ENCODE data around the gene THAP3.
"Not testable (repeated sequence)": the region's sequence is repeated elsewhere in the genome, so short reads cannot be mapped to it uniquely, and the experiment has no call there.

THAP3 gene

DNA sequence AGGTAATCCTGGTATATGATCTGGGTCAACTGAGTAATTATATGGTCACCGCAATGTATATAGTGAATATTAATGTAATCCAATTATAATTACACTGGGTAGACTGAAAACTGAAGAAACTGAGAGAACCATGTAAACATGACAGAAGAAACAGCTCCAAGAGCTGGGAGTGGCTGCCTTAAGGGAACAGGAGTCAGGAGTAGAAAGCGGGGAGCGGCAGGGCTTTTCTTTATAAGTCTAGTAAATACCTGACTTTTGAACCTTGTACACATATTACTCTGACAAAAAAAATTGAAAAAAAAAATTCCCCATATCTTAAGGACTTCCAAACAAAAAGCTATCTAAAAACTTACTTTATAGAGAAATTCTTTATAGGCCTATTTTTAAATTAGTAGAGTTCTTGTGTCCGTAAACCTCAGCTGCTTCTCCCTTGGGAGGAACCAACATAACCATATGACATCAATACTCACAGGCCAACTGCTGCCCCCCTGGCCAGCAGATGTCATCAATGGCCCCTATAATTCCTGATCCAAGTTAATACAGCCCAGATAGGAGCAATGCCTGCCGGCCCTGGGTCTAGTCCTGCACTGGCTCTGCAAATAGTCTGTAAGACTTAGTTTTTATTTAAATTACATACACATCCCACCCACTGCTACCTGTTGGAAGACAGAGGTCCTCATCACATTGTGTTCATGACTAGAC, 33.8 kb downstream of the THAP3 start:
- no peak for DNase-seq
- Histone ChIP-seq H3K36me3 (ENCODE audit: control insufficient read depth in 4 of 4, insufficient read depth in 4 of 4, low read length in 3 of 4) (peaks cover 7 to 44% (median 14%) of the 10 kb centered on the region in 4 experiments), H3K4me3 (ENCODE audit: control insufficient read depth in 1 of 7, extremely low read depth in 1 of 7, insufficient read depth in 4 of 7, low read depth in 2 of 7, low read length in 6 of 7) (no peak overlapping the region), H3K4me1 (ENCODE audit: control extremely low read depth in 1 of 4, control insufficient read depth in 4 of 4, insufficient read depth in 4 of 4, low read length in 3 of 4) (no peaks in the 10 kb centered on the region), H3K9me3 (ENCODE audit: control extremely low read depth in 1 of 5, control insufficient read depth in 4 of 5, insufficient read depth in 2 of 5, low read depth in 1 of 5, low read length in 4 of 5) (no peaks in the 10 kb centered on the region), H3K27me3 (replicated peaks in 2 of 5; ENCODE audit: control insufficient read depth in 4 of 5, insufficient read depth in 5 of 5, low read length in 4 of 5) (no peaks in the 10 kb centered on the region), H3K27ac (ENCODE audit: insufficient read depth in 1 of 2, low read depth in 1 of 2, low read length in 2 of 2, poor library complexity in 1 of 2, severe bottlenecking in 2 of 2) (peak overlapping the region in 1 of 2 experiments; percentile 49)
- ChIA-PET POLR2A (no interaction called here), CTCF (interaction anchor here (2.1 to 2.6 kb wide), 2 partner anchors 12 to 25 kb away, joined by 6 to 12 read pairs; no protein-coding TSS in a partner anchor)
- 100% methylated on average over 1 of the region's 5 CpGs for WGBS (ENCODE audit: insufficient coverage)

DNA sequence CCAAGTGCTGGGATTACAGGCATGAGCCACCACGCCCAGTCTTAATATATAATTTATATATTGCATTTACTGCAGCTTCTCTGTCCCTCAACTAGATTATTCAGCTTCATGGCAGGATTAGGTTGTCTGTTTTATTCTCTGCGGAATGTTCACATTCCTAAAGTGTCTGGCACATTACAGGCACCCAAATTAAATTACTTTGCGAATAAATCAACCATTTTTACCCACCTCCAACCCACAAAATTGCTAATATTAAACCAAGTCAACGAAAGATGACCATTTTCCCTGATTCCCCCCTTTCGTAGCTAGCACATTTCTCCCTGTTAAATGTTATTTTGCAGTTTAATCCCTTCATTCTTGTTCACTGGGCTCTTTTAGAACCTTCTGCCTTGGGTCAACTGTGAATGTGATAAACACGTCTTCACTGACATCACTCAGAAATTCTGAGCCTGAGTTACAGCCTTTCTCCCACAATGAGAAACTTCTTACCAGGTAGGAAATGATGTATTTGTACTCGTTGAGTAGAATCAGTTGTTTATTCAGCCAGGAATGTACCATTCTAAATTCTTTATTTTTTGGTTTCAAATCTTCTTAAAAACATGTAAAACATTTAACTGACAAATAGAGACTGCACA, 35.9 kb downstream of the THAP3 start:
- H3K4me3 ChIP-seq (ENCODE audit: control insufficient read depth in 1 of 7, extremely low read depth in 1 of 7, insufficient read depth in 4 of 7, low read depth in 2 of 7, low read length in 6 of 7): no peak overlapping the region
- peaks cover 0 to 44% (median 18%) of the 10 kb centered on the region in 4 experiments for H3K36me3 ChIP-seq (ENCODE audit: control insufficient read depth in 4 of 4, insufficient read depth in 4 of 4, low read length in 3 of 4)
- no peaks in the 10 kb centered on the region for H3K27me3 ChIP-seq (replicated peaks in 2 of 5; ENCODE audit: control insufficient read depth in 4 of 5, insufficient read depth in 5 of 5, low read length in 4 of 5)
- ChIA-PET CTCF (no interaction called here), POLR2A (no interaction called here)
- H3K4me1 ChIP-seq (ENCODE audit: control extremely low read depth in 1 of 4, control insufficient read depth in 4 of 4, insufficient read depth in 4 of 4, low read length in 3 of 4): no peaks in the 10 kb centered on the region
- H3K9me3 ChIP-seq (ENCODE audit: control extremely low read depth in 1 of 5, control insufficient read depth in 4 of 5, insufficient read depth in 2 of 5, low read depth in 1 of 5, low read length in 4 of 5): no peaks in the 10 kb centered on the region
- no peak overlapping the region for H3K27ac ChIP-seq (ENCODE audit: insufficient read depth in 1 of 2, low read depth in 1 of 2, low read length in 2 of 2, poor library complexity in 1 of 2, severe bottlenecking in 2 of 2)
- no peak for DNase-seq
- 100% methylated on average over 4 of the region's 7 CpGs for WGBS (ENCODE audit: insufficient coverage)

DNA sequence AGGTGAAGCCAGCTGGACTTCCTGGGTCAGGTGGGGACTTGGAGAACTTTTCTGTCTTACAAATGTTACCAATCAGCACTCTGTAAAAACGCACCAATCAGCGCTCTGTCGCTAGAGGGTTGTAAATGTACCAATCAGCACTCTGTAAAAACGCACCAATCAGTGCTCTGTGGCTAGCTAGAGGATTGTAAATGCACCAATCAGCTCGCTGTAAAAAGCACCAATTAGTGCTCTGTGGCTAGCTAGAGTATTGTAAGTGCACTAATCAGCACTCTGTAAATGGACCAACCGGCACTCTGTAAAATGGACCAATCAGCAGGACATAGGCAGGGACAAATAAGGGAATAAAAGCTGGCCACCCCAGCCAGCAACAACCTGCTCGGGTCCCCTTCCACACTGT, 37.8 kb downstream of the THAP3 start:
- H3K27me3 ChIP-seq (replicated peaks in 2 of 5; ENCODE audit: control insufficient read depth in 4 of 5, insufficient read depth in 5 of 5, low read length in 4 of 5); POLR2A ChIA-PET; H3K27ac ChIP-seq (ENCODE audit: insufficient read depth in 1 of 2, low read depth in 1 of 2, low read length in 2 of 2, poor library complexity in 1 of 2, severe bottlenecking in 2 of 2); DNase-seq; H3K4me1 ChIP-seq (ENCODE audit: control extremely low read depth in 1 of 4, control insufficient read depth in 4 of 4, insufficient read depth in 4 of 4, low read length in 3 of 4); H3K9me3 ChIP-seq (ENCODE audit: control extremely low read depth in 1 of 5, control insufficient read depth in 4 of 5, insufficient read depth in 2 of 5, low read depth in 1 of 5, low read length in 4 of 5); H3K4me3 ChIP-seq (ENCODE audit: control insufficient read depth in 1 of 7, extremely low read depth in 1 of 7, insufficient read depth in 4 of 7, low read depth in 2 of 7, low read length in 6 of 7): not testable (repeated sequence)
- CTCF ChIA-PET: interaction anchor here (0.6 to 1.7 kb wide), 2 partner anchors 11 to 28 kb away, joined by 3 to 4 read pairs; no protein-coding TSS in a partner anchor
- peaks cover 3 to 50% (median 27%) of the 10 kb centered on the region in 4 experiments for H3K36me3 ChIP-seq (ENCODE audit: control insufficient read depth in 4 of 4, insufficient read depth in 4 of 4, low read length in 3 of 4)
- WGBS (ENCODE audit: insufficient coverage): 100% methylated on average over 7 of the region's 7 CpGs

DNA sequence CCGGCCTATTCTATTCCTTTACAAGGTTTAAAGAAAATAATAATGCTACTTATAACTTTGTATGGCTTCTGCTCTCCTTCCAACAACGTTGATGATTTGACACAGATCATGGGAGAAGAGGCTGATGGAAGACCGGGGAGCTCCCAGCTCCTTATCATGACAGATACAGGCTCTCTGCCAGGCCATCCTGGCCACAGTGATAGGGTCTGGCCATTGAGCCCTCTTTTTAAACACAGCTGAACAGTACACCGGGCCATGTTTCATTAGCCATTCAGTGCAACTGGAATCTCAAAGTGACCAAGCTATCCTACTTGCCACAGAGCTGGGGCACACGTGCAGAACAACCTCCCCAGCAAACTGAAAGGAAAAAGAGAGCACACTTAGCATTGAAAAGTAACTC, 42.0 kb downstream of the THAP3 start:
- Histone ChIP-seq H3K27me3 (replicated peaks in 2 of 5; ENCODE audit: control insufficient read depth in 4 of 5, insufficient read depth in 5 of 5, low read length in 4 of 5) (no peaks in the 10 kb centered on the region), H3K27ac (ENCODE audit: insufficient read depth in 1 of 2, low read depth in 1 of 2, low read length in 2 of 2, poor library complexity in 1 of 2, severe bottlenecking in 2 of 2) (no peak overlapping the region), H3K4me1 (ENCODE audit: control extremely low read depth in 1 of 4, control insufficient read depth in 4 of 4, insufficient read depth in 4 of 4, low read length in 3 of 4) (no peaks in the 10 kb centered on the region), H3K4me3 (ENCODE audit: control insufficient read depth in 1 of 7, extremely low read depth in 1 of 7, insufficient read depth in 4 of 7, low read depth in 2 of 7, low read length in 6 of 7) (no peak overlapping the region), H3K36me3 (ENCODE audit: control insufficient read depth in 4 of 4, insufficient read depth in 4 of 4, low read length in 3 of 4) (peaks cover 4 to 48% (median 27%) of the 10 kb centered on the region in 4 experiments), H3K9me3 (ENCODE audit: control extremely low read depth in 1 of 5, control insufficient read depth in 4 of 5, insufficient read depth in 2 of 5, low read depth in 1 of 5, low read length in 4 of 5) (no peaks in the 10 kb centered on the region)
- WGBS (ENCODE audit: insufficient coverage): 96% methylated on average over 4 of the region's 5 CpGs
- ChIA-PET POLR2A (no interaction called here), CTCF (no interaction called here)
- no peak for DNase-seq

DNA sequence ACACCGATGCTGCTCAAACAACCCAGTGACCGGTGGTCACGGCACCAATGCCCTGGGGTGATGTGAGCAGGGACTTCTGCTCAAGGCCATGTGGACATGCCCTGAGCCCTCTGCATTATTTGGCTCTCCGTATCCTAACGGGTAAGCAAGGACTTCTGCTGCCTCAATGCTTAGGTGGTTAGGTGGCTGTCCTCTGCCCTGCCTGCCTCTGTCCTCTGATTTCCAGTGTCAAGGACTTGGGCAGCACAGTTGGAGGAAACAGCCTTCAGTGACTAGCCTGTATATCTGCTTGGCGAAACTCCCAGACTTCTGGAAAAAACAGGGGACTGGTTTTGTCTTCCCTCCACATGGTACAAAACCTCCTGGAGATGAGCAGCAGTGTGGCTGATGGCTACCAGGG, 42.5 kb downstream of the THAP3 start:
- no peak overlapping the region for H3K27ac ChIP-seq (ENCODE audit: insufficient read depth in 1 of 2, low read depth in 1 of 2, low read length in 2 of 2, poor library complexity in 1 of 2, severe bottlenecking in 2 of 2)
- ChIA-PET CTCF (interaction anchor here (0.9 kb wide), 1 partner anchor 21 kb away, joined by 3 read pairs; no protein-coding TSS in a partner anchor), POLR2A (no interaction called here)
- DNase-seq: no peak
- no peaks in the 10 kb centered on the region for H3K27me3 ChIP-seq (replicated peaks in 2 of 5; ENCODE audit: control insufficient read depth in 4 of 5, insufficient read depth in 5 of 5, low read length in 4 of 5)
- H3K9me3 ChIP-seq (ENCODE audit: control extremely low read depth in 1 of 5, control insufficient read depth in 4 of 5, insufficient read depth in 2 of 5, low read depth in 1 of 5, low read length in 4 of 5): no peaks in the 10 kb centered on the region
- H3K4me1 ChIP-seq (ENCODE audit: control extremely low read depth in 1 of 4, control insufficient read depth in 4 of 4, insufficient read depth in 4 of 4, low read length in 3 of 4): no peaks in the 10 kb centered on the region
- peaks cover 5 to 51% (median 27%) of the 10 kb centered on the region in 4 experiments for H3K36me3 ChIP-seq (ENCODE audit: control insufficient read depth in 4 of 4, insufficient read depth in 4 of 4, low read length in 3 of 4)
- H3K4me3 ChIP-seq (ENCODE audit: control insufficient read depth in 1 of 7, extremely low read depth in 1 of 7, insufficient read depth in 4 of 7, low read depth in 2 of 7, low read length in 6 of 7): no peak overlapping the region
- 95% methylated on average over 5 of the region's 6 CpGs for WGBS (ENCODE audit: insufficient coverage)

DNA sequence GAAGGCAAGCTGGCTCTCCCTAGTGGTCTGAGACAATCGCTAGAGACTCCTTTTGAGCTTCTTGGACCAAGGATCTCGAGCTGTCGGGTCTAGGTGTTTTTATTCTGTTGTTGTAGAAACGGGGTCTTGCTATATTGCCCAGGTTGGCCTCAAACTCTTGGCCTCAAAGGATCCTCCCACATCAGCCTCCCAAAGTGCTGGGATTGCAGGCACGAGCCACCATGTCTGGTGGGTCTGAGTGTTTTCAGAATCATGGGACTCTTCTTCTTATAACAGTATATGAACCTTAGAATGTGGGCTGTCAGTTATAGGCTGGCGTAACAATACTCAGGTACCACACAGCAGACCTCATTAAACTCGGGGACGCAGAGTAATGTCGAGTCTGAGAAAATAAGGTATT, 43.8 kb downstream of the THAP3 start:
- Histone ChIP-seq H3K36me3 (ENCODE audit: control insufficient read depth in 4 of 4, insufficient read depth in 4 of 4, low read length in 3 of 4) (peaks cover 7 to 46% (median 25%) of the 10 kb centered on the region in 4 experiments), H3K27ac (ENCODE audit: insufficient read depth in 1 of 2, low read depth in 1 of 2, low read length in 2 of 2, poor library complexity in 1 of 2, severe bottlenecking in 2 of 2) (no peak overlapping the region), H3K9me3 (ENCODE audit: control extremely low read depth in 1 of 5, control insufficient read depth in 4 of 5, insufficient read depth in 2 of 5, low read depth in 1 of 5, low read length in 4 of 5) (no peaks in the 10 kb centered on the region), H3K4me3 (ENCODE audit: control insufficient read depth in 1 of 7, extremely low read depth in 1 of 7, insufficient read depth in 4 of 7, low read depth in 2 of 7, low read length in 6 of 7) (no peak overlapping the region), H3K27me3 (replicated peaks in 2 of 5; ENCODE audit: control insufficient read depth in 4 of 5, insufficient read depth in 5 of 5, low read length in 4 of 5) (no peaks in the 10 kb centered on the region), H3K4me1 (ENCODE audit: control extremely low read depth in 1 of 4, control insufficient read depth in 4 of 4, insufficient read depth in 4 of 4, low read length in 3 of 4) (no peaks in the 10 kb centered on the region)
- WGBS (ENCODE audit: insufficient coverage): 97% methylated on average over 5 of the region's 9 CpGs
- no peak for DNase-seq
- ChIA-PET POLR2A (no interaction called here), CTCF (no interaction called here)

DNA sequence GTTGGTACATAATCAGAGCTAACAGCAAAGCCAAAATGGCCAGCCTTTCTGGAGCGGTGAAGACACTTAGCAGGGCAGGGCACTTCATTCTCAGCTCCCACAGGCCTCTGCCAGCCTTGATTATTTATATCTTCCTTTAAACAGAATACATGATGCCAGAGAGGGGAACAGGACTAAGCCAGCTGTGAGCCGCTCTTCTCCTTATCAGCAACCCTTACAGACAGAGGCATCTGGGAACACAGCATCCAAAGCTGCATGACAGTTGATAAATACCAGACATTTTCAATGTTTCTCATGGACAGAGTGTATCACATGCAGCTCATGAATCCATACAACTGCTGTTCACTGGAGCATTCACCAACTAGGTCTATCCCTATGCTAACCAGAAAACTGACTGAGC, 47.9 kb downstream of the THAP3 start:
- peak; percentile 22 to 73 (median 44) for DNase-seq
- CTCF ChIA-PET: no interaction called here
- Histone ChIP-seq H3K27ac (ENCODE audit: insufficient read depth in 1 of 2, low read depth in 1 of 2, low read length in 2 of 2, poor library complexity in 1 of 2, severe bottlenecking in 2 of 2) (no peak overlapping the region), H3K4me1 (ENCODE audit: control extremely low read depth in 1 of 4, control insufficient read depth in 4 of 4, insufficient read depth in 4 of 4, low read length in 3 of 4) (no peaks in the 10 kb centered on the region), H3K4me3 (ENCODE audit: control insufficient read depth in 1 of 7, extremely low read depth in 1 of 7, insufficient read depth in 4 of 7, low read depth in 2 of 7, low read length in 6 of 7) (no peak overlapping the region), H3K9me3 (ENCODE audit: control extremely low read depth in 1 of 5, control insufficient read depth in 4 of 5, insufficient read depth in 2 of 5, low read depth in 1 of 5, low read length in 4 of 5) (no peaks in the 10 kb centered on the region), H3K27me3 (replicated peaks in 2 of 5; ENCODE audit: control insufficient read depth in 4 of 5, insufficient read depth in 5 of 5, low read length in 4 of 5) (no peaks in the 10 kb centered on the region), H3K36me3 (ENCODE audit: control insufficient read depth in 4 of 4, insufficient read depth in 4 of 4, low read length in 3 of 4) (peaks cover 4 to 41% (median 22%) of the 10 kb centered on the region in 4 experiments)
- 86% methylated on average over 1 of the region's 2 CpGs for WGBS (ENCODE audit: insufficient coverage)
- POLR2A ChIA-PET: no interaction called here

All from common myeloid progenitor, CD34-positive (primary cell).